Panc1 (cell line): ENCODE data around the gene METTL6. TPM values are rescaled to one million over a fixed set of nuclear protein-coding genes. Genes with fewer than 3 reads are reported as not detected.

Source experiments
- ATAC-seq: fragments of 200-7000 bp; cut with Tn5 transposase; 2 replicates; pipeline ENCODE4 v1.9.1; 2020; ENCODE audit warnings: mild to moderate bottlenecking, moderate library complexity
- BruUV-seq: library from RNA; stranded (reverse); fragments of 400-500 nt; replicated peaks from 2 replicates; lab custom pipeline; 2021; lab: Mats Ljungman, UMichigan
- CTCF ChIA-PET: fragments of 300-600 bp; sonication (Branson Sonifier 250); formaldehyde crosslinking; loops from one replicate; lab custom pipeline; 2022; ENCODE audit warnings: antibody characterized with exemption; lab: Charles Lee
- POLR2A ChIA-PET: fragments of 300-600 bp; sonication (Branson Sonifier 250); formaldehyde crosslinking; loops from one replicate; lab custom pipeline; 2022; ENCODE audit warnings: antibody characterized with exemption; lab: Charles Lee
- DNase-seq: peaks from one replicate; pipeline ENCODE4 v3.0.0-alpha.2; 2010; ENCODE audit warnings: low read depth, low spot score
- H3K27ac ChIP-seq: 2 replicates; pipeline ENCODE4 v1.5.1; 2011; ENCODE audit warnings: mild to moderate bottlenecking, low read length, inconsistent platforms
- H3K27me3 ChIP-seq: fragments of 200-500 bp; sonication (Bioruptor generic); 2 replicates; pipeline ENCODE4 v1.6.0; 2014; ENCODE audit warnings: low read length, inconsistent platforms; ENCODE audit not compliant: control insufficient read depth, insufficient read depth
- H3K36me3 ChIP-seq: fragments of 200-500 bp; sonication (Bioruptor generic); 2 replicates; pipeline ENCODE4 v1.5.1; 2014; ENCODE audit warnings: inconsistent platforms, mild to moderate bottlenecking, low read length, moderate library complexity; ENCODE audit not compliant: control insufficient read depth, insufficient read depth
- H3K4me1 ChIP-seq: 2 replicates; pipeline ENCODE4 v1.5.1; 2011; ENCODE audit warnings: inconsistent platforms, mild to moderate bottlenecking, low read length, moderate library complexity; ENCODE audit not compliant: control insufficient read depth, insufficient read depth
- H3K4me3 ChIP-seq, 2 experiments: 2 replicates each; pipeline ENCODE4 v1.5.1; 2011 to 2012; ENCODE audit warnings: low read depth in 2 of 2, low read length in 2 of 2, mild to moderate bottlenecking in 2 of 2, inconsistent platforms in 1 of 2, moderate library complexity in 1 of 2
- H3K9me3 ChIP-seq: fragments of 200-500 bp; sonication (Bioruptor generic); 2 replicates; pipeline ENCODE4 v1.5.1; 2014; ENCODE audit warnings: low read depth, mild to moderate bottlenecking, inconsistent platforms, low read length, moderate library complexity; ENCODE audit not compliant: control insufficient read depth, insufficient read depth
- CTCF ChIP-seq: fragments of 450-650 bp; IDR thresholded peaks from 2 replicates; pipeline ENCODE4 v1.5.1; 2017; ENCODE audit warnings: mild to moderate bottlenecking
- POLR2AphosphoS5 ChIP-seq: IDR thresholded peaks from 2 replicates; pipeline ENCODE4 v1.6.1; 2012; ENCODE audit warnings: mild to moderate bottlenecking, low read depth, low read length, moderate library complexity
- REST ChIP-seq, 2 experiments: IDR thresholded peaks; 2 replicates each; pipeline ENCODE4 v1.6.1; 2011 to 2012; ENCODE audit warnings: low read depth in 2 of 2, control low read depth in 1 of 2, low read length in 1 of 2, mild to moderate bottlenecking in 1 of 2, moderate library complexity in 1 of 2; ENCODE audit not compliant: insufficient read depth in 1 of 2
- SIN3A ChIP-seq: IDR thresholded peaks from 2 replicates; pipeline ENCODE4 v1.6.1; 2012; ENCODE audit warnings: low read depth, mild to moderate bottlenecking, low read length, moderate library complexity, borderline replicate concordance; ENCODE audit not compliant: insufficient read depth
- TCF7L2 ChIP-seq: IDR thresholded peaks from 2 replicates; pipeline ENCODE4 v1.6.1; 2011; ENCODE audit warnings: mild to moderate bottlenecking, low read depth, low read length, inconsistent platforms
- in situ Hi-C: cut with HindIII; loops from 2 replicates; pipeline ENCODE4 v1.10.0; 2016; ENCODE audit warnings: low sequenced_read_pairs, low pct_unique_long_range_greater_than_20kb
- intact Hi-C: fragments of 100-400 bp; cut with micrococcal nuclease; formaldehyde crosslinking; loops from one replicate; pipeline ENCODE4 v1.10.0; 2022; ENCODE audit not compliant: unreplicated experiment
- total RNA-seq: library from RNA; stranded (reverse); gene quantifications from one replicate; pipeline ENCODE4 v1.2.1, GENCODE V29; 2021; ENCODE audit not compliant: unreplicated experiment

METTL6 gene
- total RNA-seq, 1 experiment from 2014 or later: 16.5 TPM

- in situ Hi-C loops: no loop called here
- ChIA-PET CTCF (no interaction called here), POLR2A (no interaction called here)
- intact Hi-C loops: no loop called here
- Histone ChIP-seq H3K4me3 (no peak overlapping the region), H3K27me3 (no peaks in the 10 kb centered on the region), H3K9me3 (no peaks in the 10 kb centered on the region), H3K36me3 (no peaks in the 10 kb centered on the region), H3K4me1 (no peaks in the 10 kb centered on the region), H3K27ac (no peak overlapping the region)
- no peak for ATAC-seq
- no TSS peak for BruUV-seq
- no peak for TF ChIP-seq TCF7L2
- TF ChIP-seq POLR2AphosphoS5: no peak
- no peak for TF ChIP-seq REST (IDR thresholded peaks at IDR 0.05; ENCODE audit: insufficient read depth in 1 of 2, low read depth in 2 of 2, low read length in 1 of 2)
- no peak for TF ChIP-seq SIN3A
- no peak for TF ChIP-seq CTCF
- no peak for DNase-seq
Observed at GRCh38 chr3:15465876-15466585, 38.7 kb upstream of the METTL6 start.

- Histone ChIP-seq H3K36me3 (no peaks in the 10 kb centered on the region), H3K27ac (no peak overlapping the region), H3K4me3 (no peak overlapping the region), H3K27me3 (no peaks in the 10 kb centered on the region), H3K9me3 (no peaks in the 10 kb centered on the region), H3K4me1 (no peaks in the 10 kb centered on the region)
- TF ChIP-seq SIN3A (no peak), TCF7L2 (no peak), REST (IDR thresholded peaks at IDR 0.05; ENCODE audit: insufficient read depth in 1 of 2, low read depth in 2 of 2, low read length in 1 of 2) (no peak), CTCF (no peak), POLR2AphosphoS5 (no peak)
- CTCF ChIA-PET: interaction anchor here (0.5 kb wide), 1 partner anchor 75 kb away, joined by 3 read pairs; no protein-coding TSS in a partner anchor
- POLR2A ChIA-PET: no interaction called here
- ATAC-seq (no peak), DNase-seq (no peak)
- no TSS peak for BruUV-seq
- intact Hi-C loops (no loop called here), in situ Hi-C loops (no loop called here)
Observed at GRCh38 chr3:15462451-15462850, 35.1 kb upstream of the METTL6 start.
